Measurements from ENCODE around the gene ADARB2.

ADARB2 gene

DNA sequence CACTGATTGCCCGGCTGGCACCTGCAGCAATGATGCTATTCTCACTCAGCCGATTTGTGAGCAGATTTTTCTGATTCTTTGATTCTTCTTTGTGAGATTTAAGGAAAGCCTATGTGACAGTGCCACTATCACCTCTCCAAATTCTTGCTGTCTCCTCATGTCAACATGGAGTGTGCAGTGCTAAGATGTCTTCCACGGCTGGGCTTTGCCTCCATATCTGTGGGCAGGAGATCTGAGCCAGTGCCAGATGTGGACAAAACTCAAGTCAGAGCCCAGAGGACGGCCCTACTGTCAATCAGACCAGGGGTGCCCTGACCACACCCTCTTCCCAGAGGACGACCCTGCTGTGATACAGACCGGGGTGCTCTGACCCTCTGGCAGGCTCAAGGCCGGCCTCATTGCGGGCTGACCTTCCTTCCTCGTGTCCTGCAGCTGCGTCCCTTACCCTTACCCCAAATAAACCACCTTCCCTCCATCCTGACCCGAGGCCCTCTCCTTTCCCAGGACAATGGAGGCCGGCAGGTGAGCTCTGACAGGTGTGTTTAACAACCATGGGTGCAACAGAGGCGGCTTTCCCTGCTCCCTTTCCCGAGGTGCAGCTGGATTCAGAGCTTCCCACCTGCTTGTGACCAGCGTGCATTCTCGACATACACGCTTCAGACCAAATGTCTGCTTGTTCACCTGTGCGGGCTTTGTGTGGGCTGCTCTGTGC is 221.4 kb downstream of the ADARB2 start:
- no peak for DNase-seq

- no peak for DNase-seq
Observed at GRCh38 chr10:1515121-1515779, 222.1 kb downstream of the ADARB2 start.

DNA sequence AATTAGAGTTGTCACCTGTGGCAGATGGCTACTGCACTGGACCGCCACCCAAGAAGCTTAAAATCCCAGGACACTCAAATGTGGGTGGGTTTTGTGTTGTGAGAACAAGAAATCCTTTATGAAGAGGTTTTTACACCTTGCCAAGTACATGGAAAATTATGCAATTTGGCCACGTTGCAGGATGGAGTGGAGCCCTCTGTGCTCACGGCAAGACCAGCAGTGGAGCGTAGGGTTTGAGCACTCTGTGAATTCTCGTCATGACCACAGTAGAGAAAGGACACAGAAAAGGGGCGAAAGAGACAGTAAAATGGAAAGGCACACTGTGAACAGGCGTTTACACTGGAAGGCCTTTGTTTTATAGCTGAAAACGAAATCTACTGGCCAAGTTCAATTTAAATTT is 222.6 kb downstream of the ADARB2 start:
- no peak for DNase-seq

DNA sequence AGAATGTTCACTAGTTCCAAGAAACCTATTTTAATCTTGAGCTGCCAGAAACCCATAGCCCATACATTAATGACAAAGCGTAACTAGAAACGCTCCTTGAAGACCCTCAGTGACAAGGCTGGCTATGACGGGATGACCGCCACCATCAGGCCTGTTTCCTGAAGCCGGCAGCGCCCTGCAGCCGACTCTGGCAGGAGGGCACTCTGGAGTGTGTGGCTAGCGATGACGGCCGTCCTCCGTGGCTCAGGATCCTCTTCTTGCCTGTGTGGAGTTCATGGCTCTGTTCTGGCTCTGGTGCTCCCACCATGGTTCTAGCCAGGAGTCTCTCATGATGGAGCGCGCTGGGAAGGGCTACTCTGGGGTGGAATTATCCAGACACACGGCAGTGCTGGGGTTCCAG is 224.1 kb downstream of the ADARB2 start:
- no peak for DNase-seq

GRCh38 chr10:1509011-1509530 is 228.3 kb downstream of the ADARB2 start:
- DNase-seq = no peak

DNA sequence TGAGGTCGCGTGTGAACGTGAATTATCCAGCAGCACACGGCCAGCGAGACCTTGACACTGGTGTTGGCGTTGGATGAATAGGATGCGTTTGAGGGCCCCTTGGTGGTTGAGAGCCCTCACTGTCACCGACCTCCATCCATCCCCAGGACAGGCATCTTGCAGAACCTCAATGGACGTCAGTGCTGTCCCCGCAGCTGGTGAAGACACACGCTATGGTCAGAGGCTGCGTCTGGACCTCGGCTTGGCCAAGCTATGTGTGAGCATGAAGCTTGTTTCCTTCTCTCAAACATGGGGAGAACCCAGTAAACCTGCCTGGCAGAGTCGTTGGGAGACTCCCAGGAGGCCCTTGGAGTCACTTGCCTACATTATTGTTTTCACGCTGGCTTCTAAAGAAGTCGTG is 229.2 kb downstream of the ADARB2 start:
- no peak for DNase-seq

DNA sequence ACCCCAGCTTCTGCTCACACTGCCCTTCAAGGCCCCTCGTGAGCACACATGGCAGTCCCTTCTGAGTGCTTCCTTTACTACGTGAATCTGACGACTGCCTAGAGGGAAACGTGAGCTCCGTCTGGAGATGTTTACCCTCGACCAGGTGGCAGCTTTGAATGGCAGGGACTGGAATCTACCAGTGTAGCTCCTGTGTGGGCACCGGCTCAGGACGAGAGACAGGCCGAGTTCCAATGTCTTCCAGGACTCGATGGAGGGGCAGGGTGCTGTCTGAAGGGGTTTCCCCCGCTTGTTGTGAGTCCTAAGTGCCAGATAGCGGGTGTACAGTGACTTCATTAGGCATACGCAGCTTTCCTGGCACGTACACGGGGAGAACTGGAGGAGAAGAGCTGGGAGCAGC is 229.9 kb downstream of the ADARB2 start:
- no peak for DNase-seq

- DNase-seq = no peak
Observed at GRCh38 chr10:1504940-1505339, 232.4 kb downstream of the ADARB2 start.

- DNase-seq = no peak
Observed at GRCh38 chr10:1504286-1504685, 233.0 kb downstream of the ADARB2 start.

GRCh38 chr10:1502451-1502850 is 234.9 kb downstream of the ADARB2 start:
- DNase-seq = no peak

- DNase-seq = no peak
Observed at GRCh38 chr10:1499359-1499957, 237.9 kb downstream of the ADARB2 start.

DNA sequence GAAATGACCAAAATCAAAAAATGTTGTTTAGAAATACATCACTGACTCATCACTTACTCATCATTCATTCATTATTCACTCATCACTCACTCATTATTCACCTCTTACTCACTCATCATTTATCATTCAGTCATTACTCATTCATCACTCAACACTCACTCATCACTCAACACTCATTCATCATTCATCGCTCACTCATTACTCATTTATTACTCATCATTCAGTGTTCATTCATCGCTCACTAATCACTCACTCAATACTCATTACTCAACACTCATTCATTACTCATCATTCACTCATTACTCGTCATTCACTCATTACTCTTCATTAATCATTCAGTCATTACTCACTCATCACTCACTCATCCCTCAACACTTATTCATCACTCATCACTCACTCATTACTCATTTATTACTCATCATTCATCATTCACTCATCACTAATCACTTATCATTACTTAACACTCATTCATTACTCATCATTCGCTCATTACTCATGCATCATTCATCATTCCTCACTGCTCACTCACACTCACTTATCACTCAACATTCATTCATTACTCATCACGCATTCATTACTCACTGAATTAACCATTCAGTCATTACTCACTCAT is 238.5 kb downstream of the ADARB2 start:
- no peak for DNase-seq

DNA sequence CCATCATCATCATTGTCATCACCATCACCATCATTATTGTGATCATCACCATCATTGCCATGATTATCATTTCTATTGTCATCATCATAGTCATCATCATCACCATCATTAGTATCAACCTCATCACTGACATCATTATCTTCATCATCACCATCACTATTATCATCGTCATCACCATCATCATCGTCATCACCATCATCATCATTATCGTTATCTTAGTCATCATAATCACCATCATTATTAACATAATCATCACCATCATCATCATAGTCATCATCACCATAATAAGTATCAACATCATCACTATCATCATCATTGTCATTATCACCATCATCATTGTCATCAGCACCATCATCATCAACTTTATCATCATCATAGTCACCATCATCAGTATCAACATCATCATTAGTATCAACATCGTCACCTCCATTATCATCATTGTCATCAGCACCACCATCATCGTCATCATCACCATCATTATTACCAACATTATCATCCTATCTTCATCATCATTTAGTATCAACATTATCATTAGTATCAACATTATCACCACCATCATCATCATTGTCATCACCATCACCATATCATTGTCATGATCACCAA is 241.3 kb downstream of the ADARB2 start:
- DNase-seq = no peak

DNA sequence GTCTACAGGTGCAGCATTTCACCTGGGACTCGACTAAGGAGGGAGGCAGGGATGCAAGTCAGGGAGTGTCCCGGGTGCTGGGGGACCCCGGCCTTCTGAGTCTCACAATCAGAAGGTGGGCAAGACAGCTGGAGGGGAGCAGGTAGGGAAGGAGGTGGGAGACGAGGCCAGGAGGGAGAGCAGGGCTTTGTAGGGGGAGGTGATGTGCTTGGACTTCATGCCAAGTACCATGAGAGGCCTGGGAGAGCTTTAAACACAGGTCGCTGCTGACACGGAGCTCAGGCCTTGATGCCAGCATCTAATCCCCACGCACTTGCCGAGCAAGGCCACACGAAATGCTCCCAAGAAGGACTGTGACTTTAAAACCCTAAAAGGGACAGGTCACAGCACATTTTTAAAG is 244.7 kb downstream of the ADARB2 start:
- no peak for DNase-seq

DNA sequence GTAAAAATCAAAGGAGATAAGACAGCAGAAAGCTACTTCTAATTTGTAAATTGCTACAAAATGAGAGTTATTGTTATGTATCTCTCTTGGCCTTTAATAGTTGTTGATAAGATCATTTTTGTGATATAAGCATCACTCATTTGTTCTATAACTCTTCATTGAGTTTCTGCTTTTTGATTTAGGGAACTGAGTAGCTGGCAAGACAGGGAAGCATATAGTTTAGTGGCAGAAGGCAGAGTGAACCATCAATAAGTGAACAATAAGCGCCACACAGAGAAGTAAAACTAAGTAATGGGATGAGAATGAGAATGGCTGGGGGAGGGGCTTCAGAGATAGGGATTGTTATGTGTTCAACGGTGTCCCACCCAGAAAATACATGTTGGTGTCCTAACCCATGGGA is 245.4 kb downstream of the ADARB2 start:
- no peak for DNase-seq

DNA sequence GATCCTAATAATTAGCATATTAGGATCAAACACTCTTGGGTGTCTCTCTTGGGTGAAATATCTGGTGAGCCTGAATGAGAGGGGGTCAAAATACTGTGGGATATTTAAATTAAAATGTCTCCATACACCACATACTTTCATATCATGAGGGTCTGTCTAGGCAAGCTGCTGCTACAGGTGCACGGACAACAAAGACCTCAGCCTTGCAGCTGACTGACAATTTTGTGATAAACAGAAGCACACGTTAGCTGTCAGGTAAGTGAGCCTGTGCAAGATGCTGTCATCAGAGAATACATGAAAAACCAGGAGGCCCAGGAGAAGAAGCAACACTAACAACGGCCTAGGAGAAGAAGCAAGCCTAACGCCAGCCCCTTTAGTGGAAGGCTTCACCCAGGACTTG is 247.5 kb downstream of the ADARB2 start:
- DNase-seq = no peak

GRCh38 chr10:1488970-1489548 is 248.3 kb downstream of the ADARB2 start:
- no peak for DNase-seq

- no peak for DNase-seq
Observed at GRCh38 chr10:1486841-1487687, 250.3 kb downstream of the ADARB2 start.

- no peak for DNase-seq
Observed at GRCh38 chr10:1485357-1485756, 252.0 kb downstream of the ADARB2 start.

- no peak for DNase-seq
Observed at GRCh38 chr10:1483826-1484225, 253.5 kb downstream of the ADARB2 start.

DNA sequence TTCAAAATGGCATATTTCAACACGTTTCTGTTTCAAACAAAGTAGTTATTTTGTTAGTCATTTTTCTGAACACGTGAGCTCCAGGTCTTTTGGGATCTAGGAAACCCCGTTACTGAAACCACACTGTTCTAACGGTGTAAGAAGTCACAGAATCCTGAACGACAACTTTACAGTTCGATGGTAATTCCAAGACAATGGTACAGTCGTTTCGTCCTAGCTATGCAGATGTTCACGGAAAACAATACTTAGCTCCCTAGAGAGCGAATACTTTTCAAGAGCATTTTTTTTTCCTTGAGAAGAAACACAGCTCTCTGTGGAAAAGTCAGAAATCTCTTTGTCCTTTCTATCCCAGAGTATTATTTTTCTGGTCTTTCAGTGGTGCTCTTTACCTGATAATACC is 254.1 kb downstream of the ADARB2 start:
- no peak for DNase-seq

DNA sequence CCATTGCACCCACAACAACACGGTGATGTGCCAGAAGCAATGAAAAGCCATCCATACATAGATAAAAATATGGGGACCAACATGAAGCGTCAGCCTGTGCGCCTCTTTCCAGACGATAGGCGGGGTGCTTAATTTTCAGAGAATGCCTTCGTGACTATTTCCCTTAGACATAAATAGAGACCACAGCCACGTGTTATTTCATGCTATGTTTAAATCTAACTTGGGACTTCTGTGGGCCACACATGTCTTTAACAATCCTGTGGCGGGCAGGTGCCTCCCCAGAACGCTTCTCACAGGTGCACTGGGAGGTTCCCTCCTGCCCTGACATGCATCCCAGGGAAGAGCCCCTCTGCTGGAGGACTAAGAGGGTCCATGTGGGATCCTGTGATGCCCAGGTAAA is 259.7 kb downstream of the ADARB2 start:
- DNase-seq = no peak

Data from DMS 273 treated with DMSO at 0.1 percent for 48 hours (cell line).